Measurements from ENCODE around the gene NPW. TPM values are rescaled to one million over a fixed set of nuclear protein-coding genes. Genes with fewer than 3 reads are reported as not detected.

NPW gene
- polyA plus RNA-seq, 1 donor (not counting 4 experiments of a cell fraction or from before 2014, with no cell fraction given) = not detected

DNA sequence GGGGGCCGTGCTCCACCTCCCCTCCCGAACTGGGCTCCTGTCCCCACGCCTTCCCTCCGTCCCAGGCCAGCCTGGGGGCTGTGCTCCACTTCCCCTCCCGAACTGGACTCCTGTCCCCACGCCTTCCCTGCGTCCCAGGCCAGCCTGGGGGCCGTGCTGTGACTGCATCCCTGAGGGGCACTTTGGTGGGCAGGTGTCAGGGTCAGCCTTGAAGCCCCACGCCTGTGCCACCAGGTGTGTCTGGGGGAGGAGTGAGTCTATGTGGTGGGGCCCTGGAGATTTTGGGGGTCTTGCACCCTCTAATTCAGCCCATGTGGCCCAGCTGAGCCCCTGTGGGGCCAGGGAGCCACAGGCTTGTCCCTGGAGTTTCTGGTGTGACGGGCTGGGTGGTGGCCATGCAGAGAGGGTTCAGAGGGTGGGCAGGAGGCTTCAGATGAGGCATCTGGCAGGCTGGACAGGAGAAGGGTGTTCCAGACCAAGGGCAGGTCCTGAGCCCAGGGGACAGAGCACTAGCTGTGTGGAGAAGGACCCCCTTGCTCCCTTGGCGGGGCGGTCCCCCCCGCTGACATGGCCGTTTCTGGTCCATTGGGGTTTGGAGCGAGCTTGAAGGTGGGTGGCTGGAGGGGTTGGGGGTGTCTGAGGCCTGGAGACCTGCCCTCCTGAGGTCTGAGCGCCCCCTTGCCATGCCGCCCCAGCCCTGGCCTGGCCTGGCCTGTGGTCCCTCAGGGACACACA, 15.3 kb downstream of the NPW start:
- no peaks in the 10 kb centered on the region for H3K9me1 ChIP-seq (ENCODE audit: control insufficient read depth, extremely low read depth, insufficient read depth, low read length)
- H3K9me3 ChIP-seq (ENCODE audit: control insufficient read depth, low read depth, low read length) = no peaks in the 10 kb centered on the region
- H2AFZ ChIP-seq (ENCODE audit: control insufficient read depth, low read length) = no peak overlapping the region
- no peak overlapping the region for H3K27ac ChIP-seq (ENCODE audit: control insufficient read depth, insufficient read depth, low read length)
- H4K20me1 ChIP-seq (ENCODE audit: control insufficient read depth, extremely low read depth, insufficient read depth, low read length) = no peaks in the 10 kb centered on the region
- no peak overlapping the region for H3K4me3 ChIP-seq (ENCODE audit: control insufficient read depth in 2 of 3, extremely low read depth in 1 of 3, insufficient read depth in 2 of 3, low read depth in 1 of 3, low read length in 3 of 3)
- H3K27me3 ChIP-seq (ENCODE audit: control insufficient read depth, extremely low read depth, insufficient read depth, low read length) = no peaks in the 10 kb centered on the region
- TF ChIP-seq EZH2 (IDR thresholded peaks at IDR 0.05; ENCODE audit: low read length) = no peak
- TF ChIP-seq, protein P1, sequence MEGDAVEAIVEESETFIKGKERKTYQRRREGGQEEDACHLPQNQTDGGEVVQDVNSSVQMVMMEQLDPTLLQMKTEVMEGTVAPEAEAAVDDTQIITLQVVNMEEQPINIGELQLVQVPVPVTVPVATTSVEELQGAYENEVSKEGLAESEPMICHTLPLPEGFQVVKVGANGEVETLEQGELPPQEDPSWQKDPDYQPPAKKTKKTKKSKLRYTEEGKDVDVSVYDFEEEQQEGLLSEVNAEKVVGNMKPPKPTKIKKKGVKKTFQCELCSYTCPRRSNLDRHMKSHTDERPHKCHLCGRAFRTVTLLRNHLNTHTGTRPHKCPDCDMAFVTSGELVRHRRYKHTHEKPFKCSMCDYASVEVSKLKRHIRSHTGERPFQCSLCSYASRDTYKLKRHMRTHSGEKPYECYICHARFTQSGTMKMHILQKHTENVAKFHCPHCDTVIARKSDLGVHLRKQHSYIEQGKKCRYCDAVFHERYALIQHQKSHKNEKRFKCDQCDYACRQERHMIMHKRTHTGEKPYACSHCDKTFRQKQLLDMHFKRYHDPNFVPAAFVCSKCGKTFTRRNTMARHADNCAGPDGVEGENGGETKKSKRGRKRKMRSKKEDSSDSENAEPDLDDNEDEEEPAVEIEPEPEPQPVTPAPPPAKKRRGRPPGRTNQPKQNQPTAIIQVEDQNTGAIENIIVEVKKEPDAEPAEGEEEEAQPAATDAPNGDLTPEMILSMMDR (optimal IDR thresholded peaks at IDR 0.05 in 1 of 3, IDR thresholded peaks at IDR 0.05 in 1 of 3, conservative IDR thresholded peaks at IDR 0.05 in 1 of 3; ENCODE audit: extremely low read depth in 1 of 3, insufficient read depth in 2 of 3, low read length in 3 of 3) = no peak
- H3K79me2 ChIP-seq (ENCODE audit: control insufficient read depth, insufficient read depth, low read length) = no peaks in the 10 kb centered on the region
- no peak overlapping the region for H3K9ac ChIP-seq (ENCODE audit: control insufficient read depth, extremely low read depth, insufficient read depth, low read length)
- peaks cover 9% of the 10 kb centered on the region for H3K4me1 ChIP-seq (ENCODE audit: control insufficient read depth, extremely low read depth, insufficient read depth, low read length)
- dilution Hi-C loops (cut with MboI; ENCODE audit: extremely low pct_ligation_motif_present, low sequenced_read_pairs) = no loop called here
- H3K4me2 ChIP-seq (ENCODE audit: control insufficient read depth, extremely low read depth, insufficient read depth, low read depth, low read length) = no peak overlapping the region
- H3K36me3 ChIP-seq (ENCODE audit: control insufficient read depth in 2 of 2, extremely low read depth in 1 of 2, insufficient read depth in 2 of 2, low read length in 2 of 2) = peaks cover 0 to 3% of the 10 kb centered on the region in 2 experiments
- DNase-seq (ENCODE audit: low read depth, low spot score) = no peak
- FAIRE-seq = no peak

DNA sequence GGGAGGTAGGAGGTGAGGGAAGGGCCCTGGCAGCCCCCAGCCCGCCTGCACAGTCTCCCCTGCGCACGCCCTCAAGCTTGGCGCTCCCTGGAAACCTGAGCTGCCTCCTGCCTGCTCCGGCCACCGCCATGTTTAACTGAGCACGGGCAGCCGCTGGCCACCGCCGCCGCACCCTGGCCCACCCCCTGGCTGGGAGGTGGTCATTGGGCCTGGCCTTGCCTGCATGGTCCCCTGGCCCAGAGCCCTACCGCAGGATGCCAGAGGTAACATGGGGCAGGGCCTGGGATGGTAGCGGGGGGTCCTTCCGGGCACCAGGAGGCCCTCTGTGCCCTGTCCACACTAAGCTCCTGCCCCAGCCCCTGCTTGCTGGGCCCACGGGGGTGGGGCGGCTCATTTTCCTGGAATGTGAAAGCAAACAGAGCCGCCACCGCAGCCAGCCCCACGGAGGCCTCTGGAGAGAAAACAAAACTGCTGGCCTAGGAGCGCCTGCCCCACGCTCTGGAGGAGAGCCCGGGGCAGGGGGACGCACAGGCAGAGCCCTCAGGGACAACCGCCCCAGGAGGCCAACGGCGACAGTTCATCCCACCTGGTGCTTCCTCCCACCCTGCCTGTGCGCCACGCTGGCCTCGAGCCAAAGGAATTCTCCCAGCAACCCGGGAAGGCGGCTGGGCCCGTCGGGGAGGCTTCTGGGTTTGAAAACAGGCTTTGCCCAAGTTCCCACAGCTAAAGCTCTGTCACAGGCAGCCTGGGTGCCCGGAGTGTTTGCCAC, 16.0 kb downstream of the NPW start:
- Histone ChIP-seq H3K9ac (ENCODE audit: control insufficient read depth, extremely low read depth, insufficient read depth, low read length) (no peak overlapping the region), H3K4me1 (ENCODE audit: control insufficient read depth, extremely low read depth, insufficient read depth, low read length) (peaks cover 9% of the 10 kb centered on the region), H3K27me3 (ENCODE audit: control insufficient read depth, extremely low read depth, insufficient read depth, low read length) (no peaks in the 10 kb centered on the region), H3K79me2 (ENCODE audit: control insufficient read depth, insufficient read depth, low read length) (no peaks in the 10 kb centered on the region), H3K4me2 (ENCODE audit: control insufficient read depth, extremely low read depth, insufficient read depth, low read depth, low read length) (no peak overlapping the region), H3K27ac (ENCODE audit: control insufficient read depth, insufficient read depth, low read length) (no peak overlapping the region), H3K9me1 (ENCODE audit: control insufficient read depth, extremely low read depth, insufficient read depth, low read length) (no peaks in the 10 kb centered on the region), H3K36me3 (ENCODE audit: control insufficient read depth in 2 of 2, extremely low read depth in 1 of 2, insufficient read depth in 2 of 2, low read length in 2 of 2) (peaks cover 0 to 3% of the 10 kb centered on the region in 2 experiments), H3K4me3 (ENCODE audit: control insufficient read depth in 2 of 3, extremely low read depth in 1 of 3, insufficient read depth in 2 of 3, low read depth in 1 of 3, low read length in 3 of 3) (no peak overlapping the region), H2AFZ (ENCODE audit: control insufficient read depth, low read length) (no peak overlapping the region), H4K20me1 (ENCODE audit: control insufficient read depth, extremely low read depth, insufficient read depth, low read length) (no peaks in the 10 kb centered on the region), H3K9me3 (ENCODE audit: control insufficient read depth, low read depth, low read length) (no peaks in the 10 kb centered on the region)
- DNase-seq (ENCODE audit: low read depth, low spot score) (no peak), FAIRE-seq (no peak)
- TF ChIP-seq, protein P1 (optimal IDR thresholded peaks at IDR 0.05 in 1 of 3, IDR thresholded peaks at IDR 0.05 in 1 of 3, conservative IDR thresholded peaks at IDR 0.05 in 1 of 3; ENCODE audit: extremely low read depth in 1 of 3, insufficient read depth in 2 of 3, low read length in 3 of 3) = no peak
- TF ChIP-seq EZH2 (IDR thresholded peaks at IDR 0.05; ENCODE audit: low read length) = no peak
- dilution Hi-C loops (cut with MboI; ENCODE audit: extremely low pct_ligation_motif_present, low sequenced_read_pairs) = no loop called here

All from keratinocyte (primary cell).